Activated naive CD4-positive, alpha-beta T cell treated with anti-CD3 and anti-CD28 coated beads, Interleukin-2, amount 50 U/mL, for 24 hours (primary cell): ENCODE data around the gene AFDN.

Experiments used
- H3K27ac Mint-ChIP-seq: one replicate; pipeline ENCODE4 v1.8.0; 2021; ENCODE audit warnings: mild to moderate bottlenecking, mixed read lengths
- H3K27me3 Mint-ChIP-seq: one replicate; pipeline ENCODE4 v1.8.0; 2021; ENCODE audit warnings: mixed read lengths
- H3K36me3 Mint-ChIP-seq: one replicate; pipeline ENCODE4 v1.8.0; 2021; ENCODE audit warnings: mixed read lengths
- H3K4me1 Mint-ChIP-seq: one replicate; pipeline ENCODE4 v1.8.0; 2021; ENCODE audit warnings: mixed read lengths
- H3K4me3 Mint-ChIP-seq: one replicate; pipeline ENCODE4 v1.8.0; 2021; ENCODE audit warnings: mild to moderate bottlenecking, mixed read lengths
- H3K9me3 Mint-ChIP-seq: one replicate; pipeline ENCODE4 v1.8.0; 2021; ENCODE audit warnings: mixed read lengths

The AFDN gene

DNA sequence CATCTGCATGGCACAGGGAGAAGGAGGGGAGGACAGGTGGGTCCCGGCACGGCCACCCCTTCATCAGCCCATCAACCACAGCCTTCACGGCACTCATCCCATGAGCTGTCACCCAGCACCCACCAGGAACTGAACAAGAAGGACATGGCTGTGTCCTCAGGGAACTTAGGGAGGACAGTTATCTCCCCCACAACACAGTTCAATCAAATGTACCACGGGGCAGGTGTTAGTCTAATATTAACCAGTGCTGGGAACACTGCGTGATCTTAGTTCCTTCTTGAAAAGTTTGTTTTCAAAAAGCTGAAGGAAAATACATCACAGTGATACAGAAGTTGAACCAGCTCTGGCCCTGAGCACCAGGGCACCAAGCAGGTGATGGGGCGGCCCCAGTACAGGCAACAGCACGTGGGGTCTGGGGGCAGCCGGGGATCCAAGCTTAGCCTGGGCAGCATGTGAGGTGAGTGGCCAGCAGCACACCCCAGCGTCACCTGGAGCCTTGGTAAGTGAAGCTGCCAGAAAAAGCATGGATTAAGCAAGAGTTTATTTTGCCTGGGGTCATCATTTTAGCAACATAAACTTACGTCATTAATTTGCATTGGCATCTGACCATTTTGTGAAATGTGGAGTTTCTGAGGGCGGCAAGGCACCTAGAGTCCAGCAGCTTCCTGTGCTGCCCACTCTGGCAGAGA, 35.5 kb upstream of the AFDN start:
- no peaks in the 10 kb centered on the region for H3K9me3 Mint-ChIP-seq
- H3K36me3 Mint-ChIP-seq: no peaks in the 10 kb centered on the region
- peaks cover 5% of the 10 kb centered on the region for H3K4me1 Mint-ChIP-seq
- H3K4me3 Mint-ChIP-seq: no peak overlapping the region
- no peak overlapping the region for H3K27ac Mint-ChIP-seq
- H3K27me3 Mint-ChIP-seq: peaks cover 17% of the 10 kb centered on the region

DNA sequence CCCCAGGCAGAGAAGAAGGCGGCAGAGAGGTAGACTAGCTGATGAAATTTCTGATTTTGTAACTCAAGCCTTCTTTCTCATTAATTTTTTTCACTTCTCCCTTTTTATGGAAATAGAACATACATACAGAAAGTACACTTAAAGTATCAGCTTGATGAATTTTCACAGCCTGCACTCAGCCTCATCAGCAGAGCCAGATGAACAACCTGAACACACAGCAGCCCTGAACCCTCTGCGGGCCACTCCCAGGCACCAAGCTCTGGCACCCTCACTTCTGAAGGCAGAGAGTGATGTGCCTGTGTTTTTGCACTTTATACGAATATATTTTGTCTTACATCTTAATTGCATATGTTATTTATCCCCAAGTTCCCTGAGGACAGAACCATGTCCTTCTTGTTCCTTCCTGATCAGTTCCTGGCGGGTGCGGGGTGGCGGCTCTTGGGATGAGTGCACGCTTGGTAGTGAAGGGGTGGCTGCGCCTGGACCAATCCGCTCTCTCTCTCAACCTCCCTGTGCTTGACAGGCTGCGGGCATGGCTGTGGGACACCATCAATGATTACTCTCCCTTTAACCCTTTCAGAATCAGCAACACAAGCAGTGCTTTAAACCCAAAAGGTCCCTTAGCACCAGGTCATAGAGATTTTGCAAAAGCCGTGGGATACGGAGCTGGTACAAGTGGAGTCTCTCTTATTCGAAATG, 34.8 kb upstream of the AFDN start:
- Mint-ChIP-seq H3K36me3 (no peaks in the 10 kb centered on the region), H3K9me3 (no peaks in the 10 kb centered on the region), H3K4me1 (peaks cover 5% of the 10 kb centered on the region), H3K4me3 (no peak overlapping the region), H3K27ac (no peak overlapping the region), H3K27me3 (peaks cover 19% of the 10 kb centered on the region)

- Mint-ChIP-seq H3K9me3 (no peaks in the 10 kb centered on the region), H3K4me1 (peaks cover 8% of the 10 kb centered on the region), H3K4me3 (no peak overlapping the region), H3K27ac (no peak overlapping the region), H3K36me3 (no peaks in the 10 kb centered on the region), H3K27me3 (peaks cover 25% of the 10 kb centered on the region)
Observed at GRCh38 chr6:167793421-167793820, 33.3 kb upstream of the AFDN start.

DNA sequence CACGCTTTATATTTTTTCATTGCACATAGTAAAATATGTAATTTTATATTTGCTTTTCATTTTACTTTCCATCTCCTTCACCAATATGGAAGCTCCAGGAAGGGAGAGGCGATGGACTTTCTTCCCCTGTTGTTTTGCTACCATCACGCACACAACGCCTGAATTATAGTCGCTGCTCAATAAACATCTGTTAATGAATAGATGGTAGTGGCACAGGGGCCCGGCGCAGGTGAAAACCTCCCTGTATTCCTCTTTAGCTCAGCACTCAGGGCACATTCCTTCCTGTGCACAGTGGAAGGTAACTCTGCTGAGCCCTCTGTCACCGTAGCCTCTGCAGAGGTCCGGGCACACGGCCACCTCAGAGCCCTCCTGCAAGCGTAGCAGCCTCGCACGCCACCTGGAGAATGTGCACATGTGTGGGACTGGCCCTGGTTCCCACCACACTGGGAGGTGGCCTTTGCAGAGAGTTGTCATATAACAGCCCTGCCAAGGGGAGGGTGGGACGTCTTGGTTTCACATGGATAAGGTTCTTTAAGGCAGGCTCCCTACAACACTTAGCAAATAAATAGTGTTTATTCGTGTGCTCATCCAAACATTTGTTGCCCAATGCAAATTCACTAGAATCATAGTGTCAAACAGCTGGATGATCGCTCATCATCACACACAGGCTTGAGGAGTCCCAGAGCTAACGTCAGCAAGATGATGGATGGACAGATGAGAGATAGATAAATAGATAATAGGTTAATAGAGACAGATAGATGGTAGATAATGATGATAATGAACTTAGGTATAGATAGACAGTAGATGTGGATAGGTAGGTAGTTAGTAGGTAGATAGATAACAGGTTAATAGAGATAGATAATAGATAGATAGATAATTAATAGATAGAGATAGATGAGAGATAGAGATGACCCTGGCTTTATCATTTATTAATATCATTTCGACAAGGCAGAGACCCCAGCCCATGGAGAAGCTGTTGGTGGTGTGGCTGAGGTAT, 32.3 kb upstream of the AFDN start:
- Mint-ChIP-seq H3K27ac (no peak overlapping the region), H3K4me1 (peaks cover 8% of the 10 kb centered on the region), H3K27me3 (peaks cover 30% of the 10 kb centered on the region), H3K36me3 (no peaks in the 10 kb centered on the region), H3K4me3 (no peak overlapping the region), H3K9me3 (no peaks in the 10 kb centered on the region)

DNA sequence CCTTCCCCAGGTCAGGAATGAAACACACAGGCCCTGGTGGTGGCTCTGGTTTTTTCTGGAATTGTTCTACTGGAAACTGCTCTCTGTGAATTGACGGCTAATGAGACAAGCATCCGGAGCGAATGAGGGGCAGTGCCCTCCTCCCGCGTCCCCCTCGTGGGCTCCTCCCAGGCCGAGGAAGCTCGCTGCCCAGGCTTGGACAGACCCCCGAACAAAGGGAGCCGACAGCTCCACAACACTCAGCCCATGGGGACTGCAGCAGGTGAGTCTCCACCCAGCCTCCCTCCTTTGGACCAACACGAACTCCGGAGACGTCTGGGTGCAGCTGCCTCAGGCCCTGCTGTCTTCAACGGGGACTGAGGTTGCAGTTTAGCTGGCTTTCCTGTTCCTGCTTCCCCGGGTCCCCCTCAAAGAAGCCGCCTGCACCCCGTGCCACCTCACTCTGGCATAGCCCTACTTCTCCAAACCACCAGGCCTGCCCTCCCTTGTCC, 31.3 kb upstream of the AFDN start:
- Mint-ChIP-seq H3K9me3 (no peaks in the 10 kb centered on the region), H3K4me1 (peaks cover 8% of the 10 kb centered on the region), H3K4me3 (no peak overlapping the region), H3K27ac (no peak overlapping the region), H3K36me3 (no peaks in the 10 kb centered on the region), H3K27me3 (peaks cover 30% of the 10 kb centered on the region)

- Mint-ChIP-seq H3K27ac (no peak overlapping the region), H3K36me3 (no peaks in the 10 kb centered on the region), H3K4me3 (no peak overlapping the region), H3K4me1 (peaks cover 8% of the 10 kb centered on the region), H3K9me3 (no peaks in the 10 kb centered on the region), H3K27me3 (peaks cover 25% of the 10 kb centered on the region)
Observed at GRCh38 chr6:167795874-167796191, 30.9 kb upstream of the AFDN start.

DNA sequence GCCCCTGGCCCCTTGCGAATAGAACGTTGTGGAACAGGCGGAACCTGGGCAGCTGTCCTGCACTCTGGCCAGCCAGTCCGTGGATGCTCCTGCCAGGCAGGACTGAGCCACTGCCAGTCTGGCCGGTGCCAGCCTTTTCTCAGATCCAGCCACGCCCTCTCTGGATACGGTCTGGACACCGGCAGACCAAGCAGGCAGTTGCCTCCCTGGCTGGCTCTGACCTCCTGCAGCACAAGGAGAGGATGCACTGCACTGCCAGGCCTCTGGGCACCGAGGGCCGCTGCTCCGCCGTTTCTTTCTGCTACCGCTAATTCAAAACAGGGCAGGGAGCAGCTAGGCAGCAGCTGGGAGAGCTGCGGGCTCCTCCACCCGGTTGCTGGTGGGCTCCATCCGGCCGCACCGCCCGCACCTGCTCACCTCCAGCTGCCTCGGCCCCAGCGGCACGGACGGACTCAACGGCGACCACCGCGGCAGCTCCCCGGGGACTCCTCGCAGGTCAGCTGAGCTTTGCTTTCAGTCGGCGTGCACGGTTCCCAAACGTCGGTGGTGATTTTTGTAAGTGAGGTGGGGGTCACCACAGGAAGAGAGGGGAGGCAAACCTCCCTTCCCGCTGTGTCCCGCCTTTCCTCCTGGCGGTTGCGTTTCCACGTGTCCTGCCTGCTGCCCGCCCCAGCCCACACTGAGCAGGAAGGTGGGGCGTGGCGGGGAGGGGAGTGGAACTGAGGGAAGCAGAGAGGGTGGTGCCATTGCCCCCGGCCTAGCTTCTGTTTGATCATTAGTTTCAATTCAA, 30.3 kb upstream of the AFDN start:
- Mint-ChIP-seq H3K36me3 (no peaks in the 10 kb centered on the region), H3K9me3 (no peaks in the 10 kb centered on the region), H3K27me3 (peaks cover 25% of the 10 kb centered on the region), H3K4me1 (peaks cover 8% of the 10 kb centered on the region), H3K27ac (no peak overlapping the region), H3K4me3 (no peak overlapping the region)

GRCh38 chr6:167797011-167797471, 29.7 kb upstream of the AFDN start:
- H3K4me3 Mint-ChIP-seq: no peak overlapping the region
- H3K27ac Mint-ChIP-seq: no peak overlapping the region
- H3K9me3 Mint-ChIP-seq: no peaks in the 10 kb centered on the region
- peaks cover 8% of the 10 kb centered on the region for H3K4me1 Mint-ChIP-seq
- peaks cover 24% of the 10 kb centered on the region for H3K27me3 Mint-ChIP-seq
- H3K36me3 Mint-ChIP-seq: no peaks in the 10 kb centered on the region

GRCh38 chr6:167797476-167798265, 29.0 kb upstream of the AFDN start:
- Mint-ChIP-seq H3K9me3 (no peaks in the 10 kb centered on the region), H3K4me3 (no peak overlapping the region), H3K36me3 (no peaks in the 10 kb centered on the region), H3K27ac (no peak overlapping the region), H3K27me3 (peaks cover 22% of the 10 kb centered on the region), H3K4me1 (peaks cover 8% of the 10 kb centered on the region)

DNA sequence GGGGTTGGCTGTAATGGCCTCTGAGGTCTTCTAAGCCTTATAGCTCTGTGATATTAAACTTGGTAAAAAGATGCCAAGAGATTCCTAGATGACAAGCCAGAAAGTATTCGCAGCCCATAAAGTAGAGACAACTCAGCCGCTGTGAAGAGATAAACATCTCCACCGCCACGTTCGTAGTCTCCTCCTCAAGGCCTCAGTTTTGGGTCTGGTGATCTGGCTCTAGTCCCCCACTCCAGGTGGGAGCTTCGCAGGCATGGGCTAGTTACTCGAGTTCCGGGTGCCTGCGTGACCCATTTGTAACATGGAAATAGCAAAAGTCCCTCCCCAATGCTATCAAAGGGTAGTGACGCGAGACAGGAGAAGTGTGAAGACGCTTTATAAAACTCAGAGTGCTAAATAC, 28.3 kb upstream of the AFDN start:
- no peaks in the 10 kb centered on the region for H3K9me3 Mint-ChIP-seq
- no peak overlapping the region for H3K27ac Mint-ChIP-seq
- H3K27me3 Mint-ChIP-seq: peaks cover 26% of the 10 kb centered on the region
- no peak overlapping the region for H3K4me3 Mint-ChIP-seq
- H3K36me3 Mint-ChIP-seq: no peaks in the 10 kb centered on the region
- peaks cover 8% of the 10 kb centered on the region for H3K4me1 Mint-ChIP-seq

GRCh38 chr6:167799033-167799821, 27.5 kb upstream of the AFDN start:
- peaks cover 8% of the 10 kb centered on the region for H3K4me1 Mint-ChIP-seq
- H3K36me3 Mint-ChIP-seq: no peaks in the 10 kb centered on the region
- no peak overlapping the region for H3K4me3 Mint-ChIP-seq
- no peaks in the 10 kb centered on the region for H3K9me3 Mint-ChIP-seq
- no peak overlapping the region for H3K27ac Mint-ChIP-seq
- H3K27me3 Mint-ChIP-seq: peaks cover 27% of the 10 kb centered on the region

DNA sequence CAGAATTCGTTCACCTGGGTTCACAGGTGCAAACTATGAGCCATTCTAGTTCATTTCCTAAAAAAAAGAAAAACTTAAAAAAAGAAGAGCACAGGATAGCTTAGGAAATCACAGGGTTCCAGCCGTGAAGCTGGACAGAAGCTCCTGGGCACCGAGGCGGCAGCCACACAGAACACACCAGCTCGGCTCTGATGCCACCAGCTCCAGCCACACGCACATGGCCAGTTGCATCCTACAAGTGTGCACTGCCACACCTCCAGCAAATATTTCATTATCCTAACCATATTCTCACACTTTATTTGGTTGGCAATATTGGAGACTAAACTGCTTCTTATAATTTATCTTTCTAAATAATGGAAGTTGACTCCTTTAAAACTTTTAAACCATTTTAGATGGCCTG, 26.2 kb upstream of the AFDN start:
- Mint-ChIP-seq H3K9me3 (no peaks in the 10 kb centered on the region), H3K4me3 (no peak overlapping the region), H3K27me3 (peaks cover 23% of the 10 kb centered on the region), H3K27ac (no peak overlapping the region), H3K4me1 (peaks cover 4% of the 10 kb centered on the region), H3K36me3 (no peaks in the 10 kb centered on the region)

- peaks cover 4% of the 10 kb centered on the region for H3K4me1 Mint-ChIP-seq
- H3K27me3 Mint-ChIP-seq: peaks cover 23% of the 10 kb centered on the region
Observed at GRCh38 chr6:167801263-167801662, 25.4 kb upstream of the AFDN start.

DNA sequence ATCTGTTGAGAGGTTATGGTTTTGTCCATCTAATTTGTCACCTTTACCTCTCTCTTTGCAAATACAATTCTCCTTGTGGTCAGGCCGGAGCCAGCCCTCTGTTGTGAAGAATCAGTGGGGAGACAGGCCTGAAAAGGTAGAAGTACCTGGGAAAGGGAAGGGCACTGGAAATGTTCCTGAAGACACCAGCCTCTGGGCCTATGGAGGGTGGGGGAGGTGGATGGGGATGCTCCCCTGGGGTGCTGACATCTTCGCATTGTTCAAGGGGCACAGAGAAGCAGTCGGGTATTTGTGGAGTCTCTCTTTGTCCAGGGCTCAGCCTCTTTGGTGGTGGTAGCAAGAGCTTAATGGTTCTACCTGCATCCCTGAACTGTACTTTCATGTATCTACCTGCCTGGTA, 24.4 kb upstream of the AFDN start:
- no peak overlapping the region for H3K27ac Mint-ChIP-seq
- H3K27me3 Mint-ChIP-seq: peaks cover 22% of the 10 kb centered on the region
- H3K4me1 Mint-ChIP-seq: peaks cover 4% of the 10 kb centered on the region
- no peaks in the 10 kb centered on the region for H3K9me3 Mint-ChIP-seq
- H3K4me3 Mint-ChIP-seq: no peak overlapping the region
- H3K36me3 Mint-ChIP-seq: no peaks in the 10 kb centered on the region

More at GRCh38 chr6:167801263-167801662, 25.4 kb upstream of the AFDN start:
- Mint-ChIP-seq H3K27ac (no peak overlapping the region), H3K4me3 (no peak overlapping the region), H3K36me3 (no peaks in the 10 kb centered on the region), H3K9me3 (no peaks in the 10 kb centered on the region)
